ENCODE data around the gene EPS8. TPM values are rescaled to one million over a fixed set of nuclear protein-coding genes. Genes with fewer than 3 reads are reported as not detected.

The EPS8 gene
- total RNA-seq, 2 experiments from 2014 or later: 0.61 to 0.92 TPM

GRCh38 chr12:15783288-15783687 is 5.9 kb downstream of the EPS8 start:
- H3K4me1 ChIP-seq (ENCODE audit: insufficient read depth, low read length, poor library complexity, severe bottlenecking): no peaks in the 10 kb centered on the region
- H3K9me2 ChIP-seq (ENCODE audit: insufficient read depth, low read length): no peaks in the 10 kb centered on the region
- no peak overlapping the region for H3K4me2 ChIP-seq (ENCODE audit: low read length)
- H4K20me1 ChIP-seq (ENCODE audit: insufficient read depth, low read length): no peaks in the 10 kb centered on the region
- H3K79me2 ChIP-seq (ENCODE audit: insufficient read depth, low read depth, low read length): no peaks in the 10 kb centered on the region
- TF ChIP-seq, protein P1, sequence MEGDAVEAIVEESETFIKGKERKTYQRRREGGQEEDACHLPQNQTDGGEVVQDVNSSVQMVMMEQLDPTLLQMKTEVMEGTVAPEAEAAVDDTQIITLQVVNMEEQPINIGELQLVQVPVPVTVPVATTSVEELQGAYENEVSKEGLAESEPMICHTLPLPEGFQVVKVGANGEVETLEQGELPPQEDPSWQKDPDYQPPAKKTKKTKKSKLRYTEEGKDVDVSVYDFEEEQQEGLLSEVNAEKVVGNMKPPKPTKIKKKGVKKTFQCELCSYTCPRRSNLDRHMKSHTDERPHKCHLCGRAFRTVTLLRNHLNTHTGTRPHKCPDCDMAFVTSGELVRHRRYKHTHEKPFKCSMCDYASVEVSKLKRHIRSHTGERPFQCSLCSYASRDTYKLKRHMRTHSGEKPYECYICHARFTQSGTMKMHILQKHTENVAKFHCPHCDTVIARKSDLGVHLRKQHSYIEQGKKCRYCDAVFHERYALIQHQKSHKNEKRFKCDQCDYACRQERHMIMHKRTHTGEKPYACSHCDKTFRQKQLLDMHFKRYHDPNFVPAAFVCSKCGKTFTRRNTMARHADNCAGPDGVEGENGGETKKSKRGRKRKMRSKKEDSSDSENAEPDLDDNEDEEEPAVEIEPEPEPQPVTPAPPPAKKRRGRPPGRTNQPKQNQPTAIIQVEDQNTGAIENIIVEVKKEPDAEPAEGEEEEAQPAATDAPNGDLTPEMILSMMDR (conservative IDR thresholded peaks at IDR 0.05; ENCODE audit: low read length): no peak
- TF ChIP-seq EZH2phosphoT487 (IDR thresholded peaks at IDR 0.05; ENCODE audit: borderline replicate concordance, low read depth, low read length): no peak
- no peak overlapping the region for H2AFZ ChIP-seq (ENCODE audit: low read length)
- H3K36me3 ChIP-seq (ENCODE audit: insufficient read depth, low read length): no peaks in the 10 kb centered on the region
- no peak for DNase-seq (ENCODE audit: low spot score)
- POLR2A ChIA-PET: no interaction called here
- intact Hi-C loops (cut with micrococcal nuclease; ENCODE audit: unreplicated experiment): no loop called here
- CTCF ChIA-PET (ENCODE audit: unreplicated experiment): no interaction called here
- BruUV-seq (replicated peaks): no TSS peak
- H3K27ac ChIP-seq (ENCODE audit: low read depth, low read length, poor library complexity, severe bottlenecking): no peak overlapping the region
- H3K4me3 ChIP-seq (ENCODE audit: low read depth, low read length, poor library complexity, severe bottlenecking): no peak overlapping the region
- H3K9me3 ChIP-seq (ENCODE audit: low read length): no peaks in the 10 kb centered on the region

DNA sequence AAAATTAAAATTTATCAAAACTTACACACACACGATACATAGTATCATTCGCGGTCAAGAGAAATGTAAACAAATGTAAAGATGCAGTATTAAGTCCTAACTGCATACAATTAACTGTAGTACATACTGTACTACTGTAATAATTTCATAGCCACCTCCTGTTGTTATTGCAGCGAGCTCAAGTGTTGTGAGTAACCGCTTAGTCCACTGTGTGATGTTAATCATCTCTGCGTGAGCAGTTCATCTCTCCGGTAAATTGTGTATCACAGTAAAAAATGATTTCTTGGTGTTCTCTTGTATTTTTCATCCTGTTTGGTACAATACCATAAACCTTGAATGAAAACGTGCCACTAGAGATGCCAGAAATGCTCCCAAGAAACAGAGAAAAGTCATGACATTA is 6.5 kb downstream of the EPS8 start:
- intact Hi-C loops (cut with micrococcal nuclease; ENCODE audit: unreplicated experiment): no loop called here
- CTCF ChIA-PET (ENCODE audit: unreplicated experiment): no interaction called here
- H3K79me2 ChIP-seq (ENCODE audit: insufficient read depth, low read depth, low read length): no peaks in the 10 kb centered on the region

GRCh38 chr12:15779925-15780324 is 9.3 kb downstream of the EPS8 start:
- Histone ChIP-seq H3K4me2 (ENCODE audit: low read length) (no peak overlapping the region), H3K9me3 (ENCODE audit: low read length) (no peaks in the 10 kb centered on the region), H3K36me3 (ENCODE audit: insufficient read depth, low read length) (no peaks in the 10 kb centered on the region), H3K9me2 (ENCODE audit: insufficient read depth, low read length) (no peaks in the 10 kb centered on the region), H3K27ac (ENCODE audit: low read depth, low read length, poor library complexity, severe bottlenecking) (no peak overlapping the region), H3K4me1 (ENCODE audit: insufficient read depth, low read length, poor library complexity, severe bottlenecking) (no peaks in the 10 kb centered on the region), H4K20me1 (ENCODE audit: insufficient read depth, low read length) (no peaks in the 10 kb centered on the region), H3K79me2 (ENCODE audit: insufficient read depth, low read depth, low read length) (no peaks in the 10 kb centered on the region), H2AFZ (ENCODE audit: low read length) (no peak overlapping the region), H3K4me3 (ENCODE audit: low read depth, low read length, poor library complexity, severe bottlenecking) (no peak overlapping the region)
- DNase-seq (ENCODE audit: low spot score): no peak
- POLR2A ChIA-PET: interaction anchor here (0.6 to 1.0 kb wide), 5 partner anchors 15 to 1031 kb away, joined by 3 read pairs; no protein-coding TSS in a partner anchor
- no TSS peak for BruUV-seq (replicated peaks)
- CTCF ChIA-PET (ENCODE audit: unreplicated experiment): no interaction called here
- intact Hi-C loops (cut with micrococcal nuclease; ENCODE audit: unreplicated experiment): no loop called here
- TF ChIP-seq, protein P1 (conservative IDR thresholded peaks at IDR 0.05; ENCODE audit: low read length): no peak
- no peak for TF ChIP-seq EZH2phosphoT487 (IDR thresholded peaks at IDR 0.05; ENCODE audit: borderline replicate concordance, low read depth, low read length)

More for the DNA sequence above, 6.5 kb downstream of the EPS8 start:
- H3K27ac ChIP-seq (ENCODE audit: low read depth, low read length, poor library complexity, severe bottlenecking): no peak overlapping the region
- no peaks in the 10 kb centered on the region for H4K20me1 ChIP-seq (ENCODE audit: insufficient read depth, low read length)
- POLR2A ChIA-PET: no interaction called here
- no peak for DNase-seq (ENCODE audit: low spot score)
- no peak overlapping the region for H3K4me3 ChIP-seq (ENCODE audit: low read depth, low read length, poor library complexity, severe bottlenecking)
- no peak overlapping the region for H2AFZ ChIP-seq (ENCODE audit: low read length)
- H3K9me2 ChIP-seq (ENCODE audit: insufficient read depth, low read length): no peaks in the 10 kb centered on the region
- TF ChIP-seq EZH2phosphoT487 (IDR thresholded peaks at IDR 0.05; ENCODE audit: borderline replicate concordance, low read depth, low read length): no peak
- TF ChIP-seq, protein P1 (conservative IDR thresholded peaks at IDR 0.05; ENCODE audit: low read length): no peak
- H3K36me3 ChIP-seq (ENCODE audit: insufficient read depth, low read length): no peaks in the 10 kb centered on the region
- no peak overlapping the region for H3K4me2 ChIP-seq (ENCODE audit: low read length)
- no TSS peak for BruUV-seq (replicated peaks)
- H3K4me1 ChIP-seq (ENCODE audit: insufficient read depth, low read length, poor library complexity, severe bottlenecking): no peaks in the 10 kb centered on the region
- no peaks in the 10 kb centered on the region for H3K9me3 ChIP-seq (ENCODE audit: low read length)

All from OCI-LY7 (cell line).